Activated CD4-positive, CD25-positive, alpha-beta regulatory T cell treated with anti-CD3 and anti-CD28 coated beads, Interleukin-2, amount 50 U/mL, for 72 hours (primary cell): ENCODE data around the gene JMJD6.
A peak's percentile ranks its signal among the peaks of the same experiment; 100 is the strongest.

ENCODE experiments used
- DNase-seq: peaks from one replicate; pipeline ENCODE4 v3.0.0; 2021

Gene JMJD6

DNA sequence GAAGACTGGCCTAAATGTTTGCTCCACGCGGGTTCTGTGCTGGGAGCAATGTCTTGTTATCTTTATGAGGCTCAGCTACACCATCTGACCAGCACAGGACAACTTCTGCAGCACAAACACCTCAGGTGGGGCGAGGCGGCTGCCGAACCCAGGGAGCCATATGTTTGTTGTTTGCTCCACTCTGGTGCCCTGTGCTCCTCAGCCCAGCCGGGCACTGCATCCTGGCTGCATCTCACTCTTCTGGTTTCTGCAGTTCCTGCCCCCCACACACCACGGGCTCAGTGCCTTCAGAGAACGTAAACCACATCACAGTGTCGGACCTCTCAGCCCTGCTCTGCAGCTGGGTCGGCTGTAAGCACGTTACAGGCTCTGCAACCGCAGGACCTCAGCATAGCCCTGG, 48.1 kb downstream of the JMJD6 start:
- DNase-seq: no peak

DNA sequence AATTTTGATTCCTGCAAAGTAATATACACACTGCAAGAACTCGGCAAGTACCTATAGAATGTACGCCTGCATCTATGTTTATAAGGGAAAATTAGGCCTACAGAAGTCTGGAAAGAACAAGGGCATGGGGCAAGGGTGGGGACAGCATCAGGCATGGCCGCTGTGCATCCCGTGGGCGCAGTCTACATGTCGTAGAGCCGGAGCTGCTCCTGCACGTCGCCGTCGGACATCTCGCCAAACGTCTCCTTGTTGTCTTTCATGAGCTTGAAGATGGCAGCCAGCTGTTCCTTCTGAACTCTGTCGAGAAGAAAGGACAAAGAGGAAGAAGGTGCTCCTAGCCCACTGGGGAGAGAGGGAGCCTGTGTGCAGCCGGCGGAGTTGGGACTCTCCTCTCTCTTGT, 49.0 kb downstream of the JMJD6 start:
- DNase-seq: no peak

DNA sequence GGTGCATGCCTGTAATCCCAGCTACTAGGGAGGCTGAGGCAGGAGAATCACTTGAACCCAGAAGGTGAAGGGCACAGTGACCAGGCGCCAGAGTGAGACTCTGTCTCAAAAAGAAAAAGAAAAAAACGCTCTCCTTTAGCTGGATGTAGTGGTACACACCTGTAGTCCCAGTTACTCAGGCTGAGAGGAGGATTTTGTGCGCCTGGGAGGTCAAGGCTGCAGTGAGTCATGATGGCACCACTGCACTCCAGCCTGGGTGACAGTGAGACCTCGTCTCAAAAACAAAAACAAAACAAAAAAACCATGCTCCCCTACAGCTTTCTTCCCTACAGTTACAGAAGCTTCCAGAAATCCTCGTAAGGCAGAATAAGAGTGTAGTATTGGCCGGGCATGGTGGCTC, 49.8 kb downstream of the JMJD6 start:
- DNase-seq: no peak

DNA sequence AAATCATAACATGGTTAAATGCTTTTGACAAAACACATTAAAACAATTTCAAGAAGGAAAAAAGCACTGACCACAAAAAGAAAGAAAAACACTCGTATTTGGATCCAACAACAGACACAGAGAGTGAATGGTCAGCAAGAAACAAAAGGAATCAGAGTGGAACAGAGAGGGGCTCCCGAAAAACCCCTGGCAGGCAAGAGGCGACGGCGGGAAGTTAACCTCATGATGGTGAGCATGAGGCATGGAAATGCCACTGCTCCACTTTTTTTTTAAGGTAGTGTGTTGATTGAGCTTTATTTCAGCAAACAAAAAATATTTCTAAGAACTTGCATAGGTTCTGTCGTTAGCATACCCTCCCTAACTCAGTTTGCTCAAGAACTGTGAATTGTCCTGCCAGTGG, 50.8 kb downstream of the JMJD6 start:
- no peak for DNase-seq

DNA sequence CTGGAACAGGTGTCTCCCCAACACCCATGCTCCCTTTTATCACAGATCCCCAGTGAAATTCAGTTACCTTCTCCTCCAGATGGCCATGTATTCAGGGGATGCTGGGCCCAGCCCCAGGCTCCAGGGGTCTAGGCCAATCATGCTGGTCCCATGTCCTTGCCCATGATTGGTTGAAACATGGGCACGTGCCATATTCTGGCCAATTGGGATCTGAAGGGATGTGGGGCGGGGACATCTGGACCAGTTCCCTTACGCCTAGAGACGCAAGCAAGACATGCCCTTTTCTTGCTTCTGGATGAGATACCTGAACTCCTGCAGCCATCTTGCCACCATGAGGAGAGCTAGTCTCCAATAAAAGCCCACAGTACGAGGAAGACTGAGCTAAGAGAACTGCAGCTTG, 51.8 kb downstream of the JMJD6 start:
- no peak for DNase-seq

DNA sequence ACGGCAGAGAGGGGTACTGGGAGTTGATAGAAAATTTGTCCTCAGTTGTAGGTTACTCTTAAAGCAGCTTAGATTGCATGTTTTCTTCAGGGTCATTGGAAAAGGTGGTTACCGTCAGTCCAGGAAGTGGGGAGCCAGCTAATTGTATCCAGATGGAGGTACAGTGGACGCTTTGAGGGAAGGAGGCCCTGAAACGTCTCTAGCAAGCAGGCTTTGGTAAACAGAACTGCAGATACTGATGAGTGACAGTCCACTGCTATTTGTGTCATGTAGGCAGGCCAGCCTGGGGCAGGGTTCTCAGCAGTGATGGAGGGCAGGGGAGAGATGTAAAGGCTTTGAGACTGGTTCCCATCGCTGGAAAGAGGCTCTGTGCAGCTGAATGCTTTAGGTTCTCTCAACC, 52.7 kb downstream of the JMJD6 start:
- no peak for DNase-seq

DNA sequence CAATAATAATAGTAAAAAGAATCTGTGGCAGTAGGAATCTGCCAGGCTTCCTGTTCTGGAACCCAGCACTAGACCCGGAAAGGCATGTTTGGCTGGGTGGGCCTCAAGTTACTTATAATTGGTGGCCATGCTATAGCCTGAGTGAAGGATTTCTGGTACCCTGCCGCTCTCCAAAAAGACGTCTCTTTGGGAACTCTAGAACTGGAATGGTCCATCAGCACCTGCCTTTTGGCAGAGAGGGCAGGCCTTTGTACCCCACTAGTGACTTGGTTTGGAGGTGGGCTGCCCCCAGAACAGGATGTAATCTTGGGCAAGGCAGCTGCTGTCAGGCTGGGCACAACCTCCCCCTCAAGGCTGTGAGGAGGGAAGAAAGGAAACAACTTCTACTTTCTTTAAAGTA, 53.5 kb downstream of the JMJD6 start:
- DNase-seq: no peak

DNA sequence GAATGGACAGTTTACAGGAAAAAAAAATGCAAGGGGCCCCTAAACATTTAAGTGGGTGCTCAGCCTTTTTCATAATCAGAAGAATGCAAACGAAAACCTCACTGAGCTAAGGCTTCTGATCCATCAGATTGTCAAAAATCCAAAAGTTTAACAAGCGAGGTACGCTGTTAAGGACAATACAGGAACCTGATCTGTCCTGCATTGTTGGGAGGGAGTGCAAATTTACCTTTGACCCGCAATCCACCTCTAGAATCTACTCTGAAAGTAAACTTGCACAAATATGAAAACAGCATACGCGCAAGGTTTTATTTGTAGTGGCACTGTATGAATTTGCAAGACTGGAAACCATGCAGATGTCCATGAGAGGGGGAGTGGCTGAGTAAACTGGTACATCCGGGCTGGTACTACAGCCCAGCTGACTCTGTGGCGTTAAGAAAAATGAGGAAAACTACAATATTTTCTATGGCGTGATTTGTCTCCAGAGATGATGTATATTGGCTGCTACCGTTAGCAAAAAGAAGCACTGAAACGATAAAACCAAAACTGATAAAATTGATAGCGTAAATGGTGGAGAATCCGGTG, 54.0 kb downstream of the JMJD6 start:
- no peak for DNase-seq

DNA sequence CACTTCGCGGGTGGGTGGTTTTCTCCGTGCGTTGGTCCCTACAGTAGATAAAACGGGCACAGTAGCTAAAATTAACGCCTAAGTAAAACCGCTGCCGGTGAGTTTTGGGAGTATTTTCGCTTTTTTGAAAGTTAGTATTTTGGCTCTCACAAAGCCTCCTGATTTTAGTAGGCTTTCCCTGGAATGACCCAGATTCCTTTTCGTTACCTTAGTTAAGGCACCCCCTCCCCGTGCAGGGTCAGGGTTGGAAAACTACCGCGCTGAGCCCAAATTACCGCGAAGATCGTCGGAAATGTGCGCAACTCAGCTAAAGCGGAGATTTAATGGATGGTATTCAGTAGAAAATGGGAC, 54.5 kb downstream of the JMJD6 start:
- no peak for DNase-seq

DNA sequence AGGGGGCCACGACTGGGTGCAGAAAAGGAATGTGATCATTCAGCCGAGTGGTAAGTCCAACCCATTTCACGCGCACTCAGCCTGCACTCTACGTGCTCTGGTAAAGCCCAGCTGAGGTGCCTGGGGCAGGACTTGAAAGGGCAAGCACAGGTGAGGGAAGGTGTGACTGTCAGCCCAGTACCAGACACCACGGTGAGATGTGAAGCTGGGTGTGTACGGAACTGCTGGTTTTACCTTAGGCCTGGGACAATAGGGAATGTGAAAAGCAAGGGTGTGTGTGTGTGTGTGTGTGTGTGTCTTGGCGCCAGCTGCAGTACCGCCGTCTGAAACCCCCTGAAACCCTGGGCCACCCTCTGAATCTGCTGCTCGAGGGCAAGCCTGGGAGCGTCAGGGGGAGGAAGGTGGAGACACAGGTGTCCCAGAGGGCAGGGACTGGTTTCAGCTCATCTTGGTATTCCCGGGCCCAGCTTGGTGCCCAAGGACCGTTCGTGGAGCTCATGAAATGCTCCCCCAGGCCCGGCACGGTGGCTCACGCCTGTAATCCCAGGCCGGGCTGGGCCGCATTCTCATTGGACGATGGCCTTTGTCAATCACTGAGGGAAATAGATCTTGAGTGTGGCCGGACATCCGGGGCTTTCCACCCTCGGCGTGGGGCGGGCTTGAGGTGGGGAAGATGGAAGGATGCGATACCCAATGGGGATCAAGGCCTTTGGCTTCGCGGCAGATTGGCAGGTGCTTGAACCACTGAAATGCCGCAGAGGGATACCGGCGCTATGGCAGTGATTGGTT, 55.1 kb downstream of the JMJD6 start:
- DNase-seq: peak; percentile 98

DNA sequence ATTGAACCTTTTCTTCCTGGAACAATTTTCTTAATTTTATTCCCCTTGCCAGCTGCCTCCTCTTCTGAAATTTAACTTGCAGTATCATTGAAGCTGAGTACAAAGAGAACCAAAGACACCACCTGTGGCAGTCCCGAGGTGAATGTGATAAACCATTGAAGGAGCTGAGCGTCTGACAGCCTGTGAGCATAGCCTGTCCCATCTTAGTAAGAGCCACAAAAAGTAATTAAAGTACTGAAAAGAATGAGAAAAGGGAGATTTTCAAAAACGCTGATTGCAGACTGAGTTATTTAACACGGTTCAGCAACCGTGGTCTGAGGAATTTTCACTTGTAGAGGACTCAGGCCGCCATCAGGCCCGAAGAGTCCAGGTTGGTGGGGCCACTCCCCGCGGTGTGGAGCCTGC, 55.7 kb downstream of the JMJD6 start:
- no peak for DNase-seq

DNA sequence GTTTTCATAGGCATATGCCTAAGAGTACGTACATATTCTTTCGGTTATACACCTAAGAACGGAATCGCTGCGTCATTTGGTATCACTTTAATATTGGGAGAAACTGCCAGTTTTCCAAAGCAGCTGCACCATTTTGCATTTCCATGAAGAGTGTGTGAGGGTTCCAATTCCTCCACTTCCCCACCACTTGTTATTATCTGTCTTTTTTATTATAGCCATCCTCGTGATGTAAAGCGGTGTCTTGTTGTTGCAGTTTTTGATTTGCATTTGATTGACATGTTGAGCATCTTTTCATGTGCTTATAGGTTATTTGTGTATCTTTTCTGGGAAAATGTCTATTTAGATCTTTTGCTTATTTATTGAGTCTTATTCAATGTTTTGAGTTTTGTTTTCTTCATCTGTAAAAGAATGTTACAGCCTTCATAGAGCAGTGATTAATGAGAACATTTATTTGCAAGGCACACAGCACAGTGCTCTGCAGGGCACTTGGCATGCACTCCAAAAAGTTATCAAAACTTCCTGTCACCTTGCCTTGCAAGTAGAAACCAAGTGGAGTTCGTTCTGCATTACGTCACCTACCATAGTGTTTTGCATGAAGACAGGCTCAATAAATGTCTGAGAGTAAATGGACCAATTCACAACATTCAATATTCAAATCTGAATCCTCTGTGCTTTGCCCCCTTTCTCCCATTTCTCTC, 56.2 kb downstream of the JMJD6 start:
- no peak for DNase-seq
